MM.1S (cell line): ENCODE results near the gene MSANTD1.
A peak's percentile ranks its signal among the peaks of the same experiment; 100 is the strongest.

ENCODE experiments used
- DNase-seq: peaks from one replicate; pipeline ENCODE4 v3.0.0-alpha.2; 2015
- H2AFZ ChIP-seq: fragments of 300-600 bp; sonication (generic); 2 replicates; pipeline ENCODE4 v1.6.0; 2016; ENCODE audit warnings: antibody characterized with exemption, low read length
- H3F3A ChIP-seq: fragments of 300-600 bp; sonication (generic); 2 replicates; pipeline ENCODE4 v1.6.1; 2016; ENCODE audit warnings: mild to moderate bottlenecking, antibody characterized with exemption, low read length, moderate library complexity, mixed read lengths; ENCODE audit not compliant: insufficient read depth
- H3K27ac ChIP-seq: fragments of 300-600 bp; sonication (generic); 2 replicates; pipeline ENCODE4 v1.5.1; 2016; ENCODE audit warnings: mild to moderate bottlenecking, low read length
- H3K27me3 ChIP-seq: fragments of 300-600 bp; sonication (generic); replicated peaks from 2 replicates; pipeline ENCODE4 v1.6.0; 2016; ENCODE audit warnings: low read length; ENCODE audit not compliant: insufficient read depth
- H3K36me3 ChIP-seq: fragments of 300-600 bp; sonication (generic); replicated peaks from 2 replicates; pipeline ENCODE4 v1.6.1; 2016; ENCODE audit warnings: mild to moderate bottlenecking, low read length, mixed read lengths; ENCODE audit not compliant: insufficient read depth
- H3K4me1 ChIP-seq: fragments of 300-600 bp; sonication (generic); 2 replicates; pipeline ENCODE4 v1.6.1; 2016; ENCODE audit warnings: low read length, mixed read lengths
- H3K4me2 ChIP-seq: fragments of 300-600 bp; sonication (generic); 2 replicates; pipeline ENCODE4 v1.6.0; 2016; ENCODE audit warnings: low read depth, low read length
- H3K4me3 ChIP-seq: fragments of 300-600 bp; sonication (generic); 2 replicates; pipeline ENCODE4 v1.5.1; 2016; ENCODE audit warnings: low read length, mixed read lengths
- H3K79me2 ChIP-seq: fragments of 300-600 bp; sonication (generic); 2 replicates; pipeline ENCODE4 v1.6.1; 2016; ENCODE audit warnings: mixed run types, low read length, mixed read lengths
- H3K9ac ChIP-seq: fragments of 300-600 bp; sonication (generic); 2 replicates; pipeline ENCODE4 v1.6.1; 2016; ENCODE audit warnings: low read length, mixed read lengths
- H3K9me2 ChIP-seq: fragments of 300-600 bp; sonication (generic); replicated peaks from 2 replicates; pipeline ENCODE4 v1.6.1; 2016; ENCODE audit warnings: mild to moderate bottlenecking, low read length, mixed read lengths; ENCODE audit not compliant: insufficient read depth
- H3K9me3 ChIP-seq: fragments of 300-600 bp; sonication (generic); replicated peaks from 2 replicates; pipeline ENCODE4 v1.6.1; 2016; ENCODE audit warnings: mild to moderate bottlenecking, low read length, mixed read lengths; ENCODE audit not compliant: insufficient read depth
- H4K20me1 ChIP-seq: fragments of 300-600 bp; sonication (generic); 2 replicates; pipeline ENCODE4 v1.6.1; 2016; ENCODE audit warnings: mild to moderate bottlenecking, low read length, moderate library complexity, mixed read lengths; ENCODE audit not compliant: insufficient read depth
- CTCF ChIP-seq: fragments of 300-600 bp; sonication (generic); IDR thresholded peaks from 2 replicates; pipeline ENCODE4 v1.5.1; 2016; ENCODE audit warnings: antibody characterized with exemption, low read length, mixed read lengths
- EZH2 ChIP-seq: fragments of 300-600 bp; sonication (generic); optimal IDR thresholded peaks from 2 replicates; pipeline ENCODE3; 2017; ENCODE audit warnings: low read depth, mild to moderate bottlenecking, antibody characterized with exemption, low read length, mixed read lengths
- EZH2phosphoT487 ChIP-seq: fragments of 300-600 bp; sonication (generic); IDR thresholded peaks from 2 replicates; pipeline ENCODE4 v1.6.1; 2018; ENCODE audit warnings: antibody characterized with exemption, low read length

The MSANTD1 gene

DNA sequence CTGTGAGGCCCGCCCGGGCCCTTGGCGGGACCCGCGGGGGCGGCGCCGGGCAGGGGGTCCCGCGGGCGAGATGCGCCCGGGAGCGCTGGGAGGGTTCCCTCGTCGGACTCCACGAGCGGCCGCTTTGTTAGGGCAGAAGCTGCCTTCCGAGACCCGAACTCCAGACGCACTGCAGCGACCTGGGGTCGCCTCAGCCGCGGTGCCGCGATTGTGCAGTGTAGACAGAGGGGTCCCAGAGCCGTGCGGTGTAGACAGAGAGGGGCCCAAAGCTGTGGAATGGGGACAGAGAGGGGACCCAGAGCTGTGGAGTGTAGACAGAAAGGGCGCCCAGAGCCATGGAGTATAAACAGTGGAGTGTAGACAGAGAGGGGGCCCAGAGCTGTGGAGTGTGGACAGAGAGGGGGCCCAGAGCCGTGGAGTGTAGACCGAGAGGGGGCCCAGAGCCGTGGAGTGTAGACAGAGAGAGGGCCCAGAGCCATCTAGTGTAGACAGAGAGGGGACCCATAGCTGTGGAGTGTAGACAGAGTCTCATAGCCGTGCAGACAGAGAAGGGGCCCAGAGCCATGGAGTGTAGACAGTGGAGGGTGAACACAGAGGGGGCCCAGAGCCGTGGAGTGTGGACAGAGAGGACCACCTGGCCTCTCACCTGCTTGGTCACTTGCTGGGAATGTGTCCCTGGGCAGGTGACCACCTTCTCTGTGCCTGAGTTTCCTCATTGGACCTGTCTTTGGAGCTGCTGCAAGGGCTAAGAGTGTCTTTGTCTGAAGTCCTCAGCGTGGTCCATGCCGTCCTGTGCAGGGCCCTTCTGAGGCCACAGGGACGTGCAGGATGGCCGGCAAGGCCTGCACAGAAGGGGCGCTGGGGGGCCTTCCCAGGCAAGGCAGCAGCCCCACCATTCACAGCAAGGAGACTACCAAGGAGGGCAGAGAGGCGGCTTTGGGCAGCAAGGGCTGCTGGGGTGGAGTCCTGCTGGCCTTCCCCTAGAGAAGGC, 44.7 kb downstream of the MSANTD1 start:
- H3K27ac ChIP-seq, result no peak overlapping the region
- H3F3A ChIP-seq, result no peaks in the 10 kb centered on the region
- TF ChIP-seq EZH2phosphoT487, result no peak
- no peak for TF ChIP-seq CTCF
- TF ChIP-seq EZH2, result no peak
- no peaks in the 10 kb centered on the region for H3K9me2 ChIP-seq
- peak overlapping the region; percentile 73 for H3K9ac ChIP-seq
- no peak for DNase-seq
- peak overlapping the region; percentile 85 for H3K4me2 ChIP-seq
- H3K27me3 ChIP-seq, result no peaks in the 10 kb centered on the region
- H4K20me1 ChIP-seq, result no peaks in the 10 kb centered on the region
- peak overlapping the region; percentile 75 for H2AFZ ChIP-seq
- H3K4me1 ChIP-seq, result peaks cover 5% of the 10 kb centered on the region; the same call in 1 of the 2 replicates
- H3K79me2 ChIP-seq, result peaks cover 14% of the 10 kb centered on the region
- peak overlapping the region; percentile 80 for H3K4me3 ChIP-seq
- H3K36me3 ChIP-seq, result no peaks in the 10 kb centered on the region
- no peaks in the 10 kb centered on the region for H3K9me3 ChIP-seq

- Histone ChIP-seq H4K20me1 (no peaks in the 10 kb centered on the region), H3K4me2 (no peak overlapping the region), H3K4me3 (no peak overlapping the region)
Observed at GRCh38 chr4:3294401-3295241, 45.7 kb downstream of the MSANTD1 start.

More at GRCh38 chr4:3294401-3295241, 45.7 kb downstream of the MSANTD1 start:
- Histone ChIP-seq H2AFZ (no peak overlapping the region), H3K79me2 (peaks cover 16% of the 10 kb centered on the region), H3K27me3 (no peaks in the 10 kb centered on the region), H3K27ac (no peak overlapping the region), H3K9me3 (no peaks in the 10 kb centered on the region), H3K4me1 (peaks cover 5% of the 10 kb centered on the region; the same call in 1 of the 2 replicates), H3F3A (no peaks in the 10 kb centered on the region), H3K9ac (no peak overlapping the region), H3K9me2 (no peaks in the 10 kb centered on the region), H3K36me3 (no peaks in the 10 kb centered on the region)
- no peak for DNase-seq
- TF ChIP-seq EZH2phosphoT487, result no peak
- TF ChIP-seq EZH2, result no peak
- TF ChIP-seq CTCF, result no peak
